Measurements from ENCODE around the gene PA2G4. TPM values are rescaled to one million over a fixed set of nuclear protein-coding genes. Genes with fewer than 3 reads are reported as not detected.
A peak's percentile ranks its signal among the peaks of the same experiment; 100 is the strongest.

PA2G4 gene
- total and polyA plus RNA-seq, 2 donors (not counting 3 experiments of a cell fraction or from before 2014, with no cell fraction given) = 121 to 188 TPM

DNA sequence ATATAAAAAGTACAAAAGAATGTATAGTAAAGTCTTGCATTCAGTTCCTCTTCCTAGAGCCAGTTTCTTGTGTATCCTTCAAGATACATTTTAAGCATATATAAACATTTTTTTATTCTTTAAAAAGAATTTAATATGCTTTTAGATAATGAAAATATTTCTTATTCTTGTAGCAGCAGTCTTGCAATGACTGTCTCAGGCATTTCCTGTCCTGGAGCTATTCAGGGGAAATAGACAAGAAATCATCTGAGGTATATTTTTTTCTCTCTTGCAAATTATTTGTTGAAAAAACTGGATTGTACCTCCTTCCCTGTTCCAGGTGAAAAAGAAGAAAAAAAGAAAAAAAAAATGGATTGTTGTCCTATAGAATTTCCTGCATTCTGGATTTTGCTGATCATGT, 41.4 kb upstream of the PA2G4 start:
- dilution Hi-C loops (cut with MboI; ENCODE audit: extremely low pct_ligation_motif_present, low sequenced_read_pairs) = no loop called here
- H3K4me2 ChIP-seq (ENCODE audit: insufficient read depth, low read length) = no peak overlapping the region
- H2AFZ ChIP-seq (ENCODE audit: low read depth, low read length) = no peak overlapping the region
- no peak overlapping the region for H3K9ac ChIP-seq (replicated peaks; ENCODE audit: extremely low read depth, insufficient read depth, low read length)
- FAIRE-seq = no peak
- DNase-seq (ENCODE audit: low read depth, low spot score) = no peak
- no peaks in the 10 kb centered on the region for H3K79me2 ChIP-seq (ENCODE audit: control insufficient read depth, insufficient read depth, low read length)
- intact Hi-C loops (cut with micrococcal nuclease) = no loop called here
- TF ChIP-seq, protein P1, sequence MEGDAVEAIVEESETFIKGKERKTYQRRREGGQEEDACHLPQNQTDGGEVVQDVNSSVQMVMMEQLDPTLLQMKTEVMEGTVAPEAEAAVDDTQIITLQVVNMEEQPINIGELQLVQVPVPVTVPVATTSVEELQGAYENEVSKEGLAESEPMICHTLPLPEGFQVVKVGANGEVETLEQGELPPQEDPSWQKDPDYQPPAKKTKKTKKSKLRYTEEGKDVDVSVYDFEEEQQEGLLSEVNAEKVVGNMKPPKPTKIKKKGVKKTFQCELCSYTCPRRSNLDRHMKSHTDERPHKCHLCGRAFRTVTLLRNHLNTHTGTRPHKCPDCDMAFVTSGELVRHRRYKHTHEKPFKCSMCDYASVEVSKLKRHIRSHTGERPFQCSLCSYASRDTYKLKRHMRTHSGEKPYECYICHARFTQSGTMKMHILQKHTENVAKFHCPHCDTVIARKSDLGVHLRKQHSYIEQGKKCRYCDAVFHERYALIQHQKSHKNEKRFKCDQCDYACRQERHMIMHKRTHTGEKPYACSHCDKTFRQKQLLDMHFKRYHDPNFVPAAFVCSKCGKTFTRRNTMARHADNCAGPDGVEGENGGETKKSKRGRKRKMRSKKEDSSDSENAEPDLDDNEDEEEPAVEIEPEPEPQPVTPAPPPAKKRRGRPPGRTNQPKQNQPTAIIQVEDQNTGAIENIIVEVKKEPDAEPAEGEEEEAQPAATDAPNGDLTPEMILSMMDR (IDR thresholded peaks at IDR 0.05; ENCODE audit: extremely low read depth in 1 of 2, insufficient read depth in 1 of 2, low read depth in 1 of 2, low read length in 2 of 2) = no peak
- peak; percentile 16 for TF ChIP-seq FOS (IDR thresholded peaks at IDR 0.05; ENCODE audit: borderline replicate concordance, insufficient read depth, low read length)
- H3K36me3 ChIP-seq (ENCODE audit: control insufficient read depth in 2 of 2, extremely low read depth in 1 of 2, insufficient read depth in 2 of 2, low read length in 2 of 2) = no peaks in the 10 kb centered on the region
- BruUV-seq (replicated peaks) = no TSS peak
- ChIA-PET POLR2A (no interaction called here), CTCF (interaction anchor here (1.6 to 2.1 kb wide), 3 partner anchors 16 to 22 kb away, joined by 5 to 7 read pairs (median 6); partner anchors contain the start of gene ERBB3)
- H4K20me1 ChIP-seq (replicated peaks; ENCODE audit: control insufficient read depth, extremely low read depth, insufficient read depth, low read length) = no peaks in the 10 kb centered on the region
- H3K27ac ChIP-seq (ENCODE audit: insufficient read depth, low read depth, low read length) = no peak overlapping the region
- no peaks in the 10 kb centered on the region for H3K9me1 ChIP-seq (replicated peaks; ENCODE audit: control insufficient read depth, extremely low read depth, insufficient read depth, low read length)
- H3K27me3 ChIP-seq (ENCODE audit: control insufficient read depth in 2 of 2, insufficient read depth in 2 of 2, low read length in 2 of 2) = no peaks in the 10 kb centered on the region
- no peaks in the 10 kb centered on the region for H3K9me3 ChIP-seq (replicated peaks; ENCODE audit: control insufficient read depth, insufficient read depth, low read length)
- no peak overlapping the region for H3K4me3 ChIP-seq (replicated peaks in 1 of 3; ENCODE audit: insufficient read depth in 1 of 3, low read depth in 1 of 3, low read length in 3 of 3)
- H3K4me1 ChIP-seq (ENCODE audit: control insufficient read depth, extremely low read depth, insufficient read depth, low read length) = peaks cover 4% of the 10 kb centered on the region

- intact Hi-C loops (cut with micrococcal nuclease) (no loop called here), dilution Hi-C loops (cut with MboI; ENCODE audit: extremely low pct_ligation_motif_present, low sequenced_read_pairs) (no loop called here)
- no peak overlapping the region for H2AFZ ChIP-seq (ENCODE audit: low read depth, low read length)
- H3K9ac ChIP-seq (replicated peaks; ENCODE audit: extremely low read depth, insufficient read depth, low read length) = no peak overlapping the region
- H3K27me3 ChIP-seq (ENCODE audit: control insufficient read depth in 2 of 2, insufficient read depth in 2 of 2, low read length in 2 of 2) = no peaks in the 10 kb centered on the region
- no peaks in the 10 kb centered on the region for H4K20me1 ChIP-seq (replicated peaks; ENCODE audit: control insufficient read depth, extremely low read depth, insufficient read depth, low read length)
- TF ChIP-seq, protein P1 (IDR thresholded peaks at IDR 0.05; ENCODE audit: extremely low read depth in 1 of 2, insufficient read depth in 1 of 2, low read depth in 1 of 2, low read length in 2 of 2) = no peak
- no peak for TF ChIP-seq JUN (IDR thresholded peaks at IDR 0.05; ENCODE audit: borderline replicate concordance, insufficient read depth, insufficient read length, low read depth)
- no peak for TF ChIP-seq POLR2AphosphoS5 (IDR thresholded peaks at IDR 0.05; ENCODE audit: insufficient read depth, low read depth, low read length)
- TF ChIP-seq MYC (IDR thresholded peaks at IDR 0.05; ENCODE audit: low read depth, low read length) = no peak
- TF ChIP-seq GATA2 (IDR thresholded peaks at IDR 0.05; ENCODE audit: insufficient read depth, insufficient read length, low read depth, low read length) = no peak
- TF ChIP-seq FOS (IDR thresholded peaks at IDR 0.05; ENCODE audit: borderline replicate concordance, insufficient read depth, low read length) = no peak
- no peak for TF ChIP-seq POLR2A (IDR thresholded peaks at IDR 0.05; ENCODE audit: low read depth, low read length)
- no peak for TF ChIP-seq EZH2 (IDR thresholded peaks at IDR 0.05; ENCODE audit: borderline replicate concordance, low read depth, low read length, severe bottlenecking)
- TF ChIP-seq MAX (IDR thresholded peaks at IDR 0.05; ENCODE audit: insufficient read depth, insufficient read length) = no peak
- no peak overlapping the region for H3K4me2 ChIP-seq (ENCODE audit: insufficient read depth, low read length)
- ChIA-PET POLR2A (no interaction called here), CTCF (no interaction called here)
- H3K9me3 ChIP-seq (replicated peaks; ENCODE audit: control insufficient read depth, insufficient read depth, low read length) = no peaks in the 10 kb centered on the region
- no peaks in the 10 kb centered on the region for H3K79me2 ChIP-seq (ENCODE audit: control insufficient read depth, insufficient read depth, low read length)
- no peak overlapping the region for H3K27ac ChIP-seq (ENCODE audit: insufficient read depth, low read depth, low read length)
- no peaks in the 10 kb centered on the region for H3K9me1 ChIP-seq (replicated peaks; ENCODE audit: control insufficient read depth, extremely low read depth, insufficient read depth, low read length)
- no peaks in the 10 kb centered on the region for H3K4me1 ChIP-seq (ENCODE audit: control insufficient read depth, extremely low read depth, insufficient read depth, low read length)
- no TSS peak for BruUV-seq (replicated peaks)
- FAIRE-seq (no peak), DNase-seq (ENCODE audit: low read depth, low spot score) (no peak)
- no peaks in the 10 kb centered on the region for H3K36me3 ChIP-seq (ENCODE audit: control insufficient read depth in 2 of 2, extremely low read depth in 1 of 2, insufficient read depth in 2 of 2, low read length in 2 of 2)
- no peak overlapping the region for H3K4me3 ChIP-seq (replicated peaks in 1 of 3; ENCODE audit: insufficient read depth in 1 of 3, low read depth in 1 of 3, low read length in 3 of 3)
Observed at GRCh38 chr12:56071648-56072047, 32.7 kb upstream of the PA2G4 start.
